Measurements from ENCODE around the gene MYEF2.

Gene MYEF2

DNA sequence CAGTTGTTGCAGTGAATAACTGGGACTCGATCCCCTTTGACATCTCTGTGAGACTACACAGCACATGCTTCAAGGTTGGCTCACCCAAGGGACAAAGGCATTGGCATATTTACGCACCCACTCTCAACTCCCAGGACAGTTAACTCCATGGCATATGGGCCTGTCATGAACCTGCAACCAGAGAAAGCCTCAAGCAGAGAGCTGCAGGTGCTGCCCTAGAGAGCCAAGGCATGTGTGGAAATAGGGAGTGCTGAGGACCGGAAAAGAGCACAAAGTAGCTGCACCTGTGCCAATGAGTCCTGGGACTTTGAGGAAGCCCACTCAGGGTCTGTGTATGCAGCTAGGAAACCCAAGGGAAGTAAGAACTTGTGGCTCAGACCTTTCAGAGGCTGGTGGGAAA is 90.3 kb downstream of the MYEF2 start:
- no peak for DNase-seq (ENCODE audit: low spot score)

DNA sequence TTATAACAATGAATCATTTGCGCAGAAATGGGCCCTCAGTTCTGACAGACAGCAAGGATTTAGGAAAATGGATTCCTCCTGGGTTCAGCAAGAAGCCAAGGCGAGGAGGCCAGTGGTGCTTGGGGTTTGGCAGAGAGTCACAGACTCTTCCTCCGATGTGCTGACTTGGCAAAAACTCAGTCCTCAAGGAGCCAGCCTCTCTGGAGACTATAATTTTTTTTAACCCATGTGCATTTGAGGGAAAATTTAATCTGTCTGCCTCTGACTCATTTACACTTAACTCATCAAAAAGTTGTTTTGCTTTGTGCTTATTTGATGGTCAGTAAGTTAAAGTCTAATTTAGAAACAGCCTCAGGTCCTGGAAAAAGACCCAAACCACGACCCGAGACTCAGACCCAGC is 91.5 kb downstream of the MYEF2 start:
- no peak for DNase-seq (ENCODE audit: low spot score)

DNA sequence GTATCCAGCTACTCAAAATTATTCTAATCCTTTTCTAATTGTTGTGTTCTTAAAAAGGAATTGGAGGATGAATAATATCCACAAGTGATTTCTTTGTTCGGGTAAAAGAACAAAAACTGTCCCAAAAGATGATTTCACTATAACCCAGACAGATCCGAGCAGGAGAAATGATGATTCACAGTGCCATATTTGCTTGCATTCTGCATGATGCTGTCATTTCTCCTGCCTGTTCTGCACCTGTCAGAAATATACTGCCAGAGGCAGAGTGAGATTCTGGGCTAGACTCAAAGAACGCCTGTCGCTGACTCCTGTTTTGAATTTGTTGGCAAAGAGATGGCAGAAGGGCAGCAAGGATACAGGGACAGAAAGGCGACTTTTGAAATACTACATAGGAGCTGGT is 92.0 kb downstream of the MYEF2 start:
- DNase-seq (ENCODE audit: low spot score), result no peak

DNA sequence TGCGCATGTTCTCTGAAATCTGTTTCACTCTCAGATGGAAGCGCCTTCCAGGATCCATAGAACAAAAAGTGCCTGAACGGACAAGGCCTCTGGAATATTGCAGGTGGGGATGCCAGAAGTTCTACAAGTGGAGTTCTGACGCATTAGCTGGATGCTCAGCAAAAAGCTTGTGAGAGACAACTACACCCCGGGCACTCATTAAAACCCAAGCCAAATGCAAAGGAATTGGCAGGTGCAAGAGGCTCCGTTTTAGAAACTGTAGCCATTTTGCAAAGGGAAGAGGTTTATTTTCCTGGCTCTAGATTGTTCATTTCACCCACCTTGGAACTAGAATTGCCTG is 92.5 kb downstream of the MYEF2 start:
- no peak for DNase-seq (ENCODE audit: low spot score)

DNA sequence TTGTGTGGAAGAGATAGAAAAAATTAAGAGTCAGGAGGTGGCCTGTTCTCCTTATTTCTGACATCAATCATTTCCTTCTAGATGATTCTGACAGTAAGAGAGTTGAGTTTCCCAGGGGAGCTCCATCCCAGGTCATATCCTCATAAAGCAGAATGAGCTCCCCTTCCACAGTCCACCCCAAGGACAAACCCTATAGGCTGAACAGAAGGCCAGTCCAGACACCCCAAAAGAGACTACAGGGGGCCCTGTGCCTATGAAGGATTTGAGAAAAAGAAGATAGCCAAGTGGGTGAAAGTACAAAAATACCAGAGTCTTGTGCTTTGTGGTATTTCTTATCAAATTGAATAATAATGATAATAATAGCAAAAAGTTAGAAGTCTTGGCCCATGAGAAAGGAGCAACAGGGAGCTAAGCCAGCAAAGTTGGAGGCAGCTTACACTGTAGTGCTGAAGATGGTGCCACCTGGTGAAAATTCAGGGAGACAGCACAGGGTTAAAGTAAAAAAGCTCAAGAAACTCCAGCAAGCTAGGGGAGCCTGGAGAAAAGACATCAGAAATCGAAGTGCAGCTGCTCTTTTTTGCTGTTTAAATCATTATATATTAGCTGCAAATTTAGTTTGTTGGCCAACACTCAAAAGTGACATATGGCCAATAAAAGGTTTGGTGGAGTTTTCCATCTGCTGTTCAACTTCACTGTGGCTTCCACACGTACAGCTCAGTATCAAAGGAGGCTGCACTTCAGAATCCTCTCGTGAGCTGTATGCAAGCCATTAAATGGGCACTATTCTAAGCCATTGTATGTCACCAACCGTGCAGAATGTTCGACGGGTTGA is 93.1 kb downstream of the MYEF2 start:
- DNase-seq (ENCODE audit: low spot score), result peak; percentile 37

Data from AG08396 (cell line).